ENCODE results near the gene TMEM271.

Gene TMEM271

GRCh38 chr4:576991-577498 is 950 bp upstream of the TMEM271 start:
- Histone ChIP-seq H4K20me1 (ENCODE audit: insufficient read depth) (no peaks in the 10 kb centered on the region), H3K4me2 (no peak overlapping the region), H3K4me1 (ENCODE audit: low read depth, poor library complexity, severe bottlenecking) (no peaks in the 10 kb centered on the region), H3K4me3 (IDR thresholded peaks at IDR 0.05; ENCODE audit: insufficient read depth, low read depth, low read length) (no peak overlapping the region), H3K27ac (no peak overlapping the region), H3K36me3 (ENCODE audit: insufficient read depth) (no peaks in the 10 kb centered on the region), H3K9ac (no peak overlapping the region), H3K79me2 (ENCODE audit: insufficient read depth, low read depth) (no peaks in the 10 kb centered on the region), H3K27me3 (ENCODE audit: insufficient read depth, low read depth) (no peaks in the 10 kb centered on the region), H2AFZ (ENCODE audit: low read depth) (no peak overlapping the region)
- TF ChIP-seq CTCF (conservative IDR thresholded peaks at IDR 0.05; ENCODE audit: low read depth, low read length), result no peak

- Histone ChIP-seq H3K27me3 (ENCODE audit: insufficient read depth, low read depth) (no peaks in the 10 kb centered on the region), H3K4me3 (IDR thresholded peaks at IDR 0.05; ENCODE audit: insufficient read depth, low read depth, low read length) (no peak overlapping the region), H3K36me3 (ENCODE audit: insufficient read depth) (no peaks in the 10 kb centered on the region), H3K79me2 (ENCODE audit: insufficient read depth, low read depth) (no peaks in the 10 kb centered on the region), H3K4me2 (no peak overlapping the region), H4K20me1 (ENCODE audit: insufficient read depth) (no peaks in the 10 kb centered on the region), H3K9ac (no peak overlapping the region), H2AFZ (ENCODE audit: low read depth) (no peak overlapping the region), H3K4me1 (ENCODE audit: low read depth, poor library complexity, severe bottlenecking) (no peaks in the 10 kb centered on the region), H3K27ac (no peak overlapping the region)
- no peak for TF ChIP-seq CTCF (conservative IDR thresholded peaks at IDR 0.05; ENCODE audit: low read depth, low read length)
These were observed 584 bp downstream of the TMEM271 start for GRCh38 chr4:575281-576141.

- H3K79me2 ChIP-seq (ENCODE audit: insufficient read depth, low read depth), result no peaks in the 10 kb centered on the region
- H3K9ac ChIP-seq, result no peak overlapping the region
- TF ChIP-seq CTCF (conservative IDR thresholded peaks at IDR 0.05; ENCODE audit: low read depth, low read length), result no peak
- no peaks in the 10 kb centered on the region for H4K20me1 ChIP-seq (ENCODE audit: insufficient read depth)
- H3K27me3 ChIP-seq (ENCODE audit: insufficient read depth, low read depth), result no peaks in the 10 kb centered on the region
- no peak overlapping the region for H3K4me3 ChIP-seq (IDR thresholded peaks at IDR 0.05; ENCODE audit: insufficient read depth, low read depth, low read length)
- no peak overlapping the region for H3K4me2 ChIP-seq
- H2AFZ ChIP-seq (ENCODE audit: low read depth), result no peak overlapping the region
- H3K36me3 ChIP-seq (ENCODE audit: insufficient read depth), result no peaks in the 10 kb centered on the region
- H3K4me1 ChIP-seq (ENCODE audit: low read depth, poor library complexity, severe bottlenecking), result no peaks in the 10 kb centered on the region
- H3K27ac ChIP-seq, result no peak overlapping the region
These were observed 1.5 kb downstream of the TMEM271 start for GRCh38 chr4:574346-575161.

DNA sequence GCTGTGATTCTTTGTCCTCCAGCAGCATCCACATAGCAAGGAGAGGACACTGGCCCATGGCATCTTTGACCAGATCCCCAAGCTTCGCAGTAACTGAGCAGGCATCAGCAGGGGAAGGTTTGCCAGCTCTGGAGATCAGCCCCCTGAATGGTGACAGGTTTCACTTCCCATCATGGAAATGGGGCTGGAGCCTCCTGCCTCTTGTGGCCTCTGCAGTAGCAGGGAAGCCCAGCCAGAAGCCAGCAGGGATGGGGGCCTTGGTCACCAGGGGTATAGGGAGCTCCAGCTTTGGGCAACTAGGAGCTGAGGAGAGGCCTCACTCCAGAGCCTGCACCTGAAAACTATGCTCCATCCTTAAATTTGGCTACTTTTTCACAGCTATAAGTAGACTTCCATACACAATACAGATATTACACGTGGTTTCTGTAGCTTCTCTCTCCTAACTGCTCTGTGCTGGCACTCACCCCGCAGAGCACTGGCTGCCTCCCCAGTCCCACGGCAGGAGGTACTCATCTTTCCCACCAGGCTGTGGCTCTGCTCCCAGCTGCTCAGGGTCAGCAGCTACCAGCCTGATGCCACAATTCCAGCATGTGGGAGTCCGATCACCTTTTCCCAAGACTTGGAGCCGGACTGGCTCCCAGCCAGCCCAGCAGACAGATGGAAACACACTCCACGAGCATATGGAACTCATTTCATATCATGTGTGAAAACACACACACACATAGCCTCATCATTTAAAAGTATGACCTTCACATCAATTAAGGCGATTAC is 2.8 kb downstream of the TMEM271 start:
- no peaks in the 10 kb centered on the region for H3K27me3 ChIP-seq (ENCODE audit: insufficient read depth, low read depth)

More for the DNA sequence above, 2.8 kb downstream of the TMEM271 start:
- Histone ChIP-seq H3K4me3 (IDR thresholded peaks at IDR 0.05; ENCODE audit: insufficient read depth, low read depth, low read length) (no peak overlapping the region), H3K36me3 (ENCODE audit: insufficient read depth) (no peaks in the 10 kb centered on the region), H3K79me2 (ENCODE audit: insufficient read depth, low read depth) (no peaks in the 10 kb centered on the region), H3K4me1 (ENCODE audit: low read depth, poor library complexity, severe bottlenecking) (no peaks in the 10 kb centered on the region), H4K20me1 (ENCODE audit: insufficient read depth) (no peaks in the 10 kb centered on the region), H3K27ac (no peak overlapping the region), H3K4me2 (no peak overlapping the region), H3K9ac (no peak overlapping the region), H2AFZ (ENCODE audit: low read depth) (no peak overlapping the region)
- no peak for TF ChIP-seq CTCF (conservative IDR thresholded peaks at IDR 0.05; ENCODE audit: low read depth, low read length)
